GM19025 (cell line): ENCODE results near the gene GRIP1.

Experiments used
- ATAC-seq: cut with Tn5 transposase; IDR thresholded peaks from one replicate; pipeline ENCODE4 v1.9.1; 2021; ENCODE audit warnings: mild to moderate bottlenecking, low read depth, moderate library complexity; ENCODE audit not compliant: unreplicated experiment

GRIP1 gene

GRCh38 chr12:66409195-66409871 is 269.5 kb downstream of the GRIP1 start:
- ATAC-seq = no peak

DNA sequence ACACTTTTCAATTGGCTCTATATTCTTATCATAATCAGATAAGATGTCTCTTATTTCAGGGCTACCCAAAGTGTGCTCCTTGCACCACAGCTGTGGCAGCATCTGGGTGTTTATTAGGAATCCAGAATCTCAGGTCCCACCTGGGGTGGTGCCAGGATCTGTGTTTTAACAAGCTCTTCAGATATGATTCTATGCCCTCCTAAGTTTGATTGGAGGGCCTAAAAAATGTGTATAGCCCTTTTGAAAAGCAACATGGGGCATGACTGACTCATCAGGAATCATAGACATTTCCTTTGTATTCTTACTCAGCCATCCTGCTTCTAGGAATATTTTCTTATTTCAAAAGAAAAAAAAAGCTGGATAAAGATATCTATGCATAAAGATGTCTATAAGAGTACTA is 273.5 kb downstream of the GRIP1 start:
- no peak for ATAC-seq

GRCh38 chr12:66403746-66404145 is 275.1 kb downstream of the GRIP1 start:
- ATAC-seq = peak; percentile 78

DNA sequence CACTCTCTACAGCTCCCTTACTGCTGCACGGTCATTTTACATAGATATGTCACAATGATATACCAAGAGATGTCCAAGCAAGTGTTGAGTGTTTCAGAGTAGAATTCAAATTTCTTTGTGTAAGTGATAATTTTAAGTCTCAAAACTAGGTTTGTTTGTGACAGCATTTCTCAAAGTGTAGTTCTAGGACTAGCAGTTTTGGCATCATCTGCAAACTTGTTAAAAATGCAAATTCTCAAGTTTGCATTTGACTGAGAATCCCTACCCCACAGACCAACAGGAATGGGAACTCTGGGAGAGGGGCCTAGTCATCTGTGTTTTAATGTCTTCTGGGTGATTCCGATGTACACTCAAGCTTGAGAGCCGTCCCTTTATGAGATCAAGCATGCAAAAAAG is 279.0 kb downstream of the GRIP1 start:
- no peak for ATAC-seq

DNA sequence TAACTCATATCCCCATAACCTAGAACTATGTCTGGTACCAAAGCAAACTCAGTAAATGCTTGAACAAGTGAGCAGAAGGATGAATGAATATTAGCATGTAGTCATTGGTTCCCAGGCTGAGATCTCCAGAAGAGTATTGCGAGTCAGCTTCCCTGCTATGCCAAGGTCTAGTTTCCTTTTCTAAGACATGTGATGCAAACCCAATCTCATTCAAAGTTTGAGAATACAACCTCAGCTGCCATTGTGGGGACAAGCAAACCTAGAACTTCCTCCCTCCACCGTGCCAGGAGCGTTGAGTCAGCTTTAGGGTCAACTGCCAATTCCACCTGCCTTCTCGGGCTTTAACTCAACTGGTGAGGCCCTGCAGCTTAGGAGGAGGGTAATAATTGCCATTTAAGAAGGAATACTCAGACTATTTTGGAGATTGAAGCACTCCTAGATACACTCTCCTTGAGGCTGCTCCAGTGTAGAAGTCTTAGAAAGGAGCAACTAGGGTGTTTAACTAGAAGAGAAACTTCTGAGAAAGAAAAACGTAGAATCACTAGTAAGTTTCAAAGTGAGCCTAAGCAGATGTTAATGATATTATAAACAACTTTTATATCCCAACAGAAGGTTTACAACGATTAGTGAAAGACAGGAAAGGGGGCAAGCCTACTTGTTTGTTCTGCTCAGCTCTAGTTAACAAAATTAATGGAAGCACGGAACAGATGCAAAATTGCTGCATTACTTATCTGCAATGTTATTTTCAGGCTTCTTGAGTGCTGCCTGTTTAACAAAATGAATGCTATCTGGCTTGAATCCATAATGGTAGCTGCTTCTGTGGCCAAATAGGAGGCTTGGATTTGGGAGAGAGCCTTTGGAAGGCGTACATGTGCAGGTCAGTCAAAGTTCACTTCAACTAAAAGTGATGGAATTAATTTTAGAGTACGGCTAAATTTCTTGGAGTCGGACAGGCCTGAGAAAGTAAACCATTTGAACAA is 279.7 kb downstream of the GRIP1 start:
- ATAC-seq = no peak

DNA sequence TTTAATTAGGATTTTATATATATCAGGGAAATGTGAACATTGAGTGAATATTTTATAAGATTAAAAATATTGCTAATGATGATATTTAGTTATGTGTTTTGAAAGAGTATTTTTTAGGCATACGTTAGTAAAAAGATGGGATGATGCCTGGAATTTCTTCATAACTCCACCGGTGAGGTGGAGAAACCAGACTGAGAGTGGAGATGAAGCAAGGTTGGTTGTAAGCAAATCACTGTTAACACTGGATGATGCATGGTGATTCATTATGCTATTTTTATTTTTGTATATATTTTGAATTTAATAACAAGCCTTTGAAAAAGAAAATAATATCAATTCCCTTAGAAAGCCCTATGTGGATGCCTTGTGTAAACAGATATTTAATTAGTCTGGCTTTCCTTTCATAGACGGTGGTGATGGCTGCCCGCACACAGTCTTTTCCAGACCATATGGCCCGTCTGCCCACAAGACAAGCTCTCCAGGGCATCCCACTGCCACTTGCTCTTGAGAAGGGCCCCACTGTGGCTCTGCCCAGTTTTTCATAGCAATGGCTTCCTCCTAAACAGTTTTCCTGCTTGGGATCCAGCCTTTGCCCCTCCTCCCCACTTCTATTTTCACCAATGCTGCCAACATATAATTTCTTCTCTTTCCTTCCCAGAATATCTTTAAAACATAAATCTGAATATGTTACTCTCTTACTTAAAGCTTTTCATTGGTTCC is 281.1 kb downstream of the GRIP1 start:
- ATAC-seq = no peak

DNA sequence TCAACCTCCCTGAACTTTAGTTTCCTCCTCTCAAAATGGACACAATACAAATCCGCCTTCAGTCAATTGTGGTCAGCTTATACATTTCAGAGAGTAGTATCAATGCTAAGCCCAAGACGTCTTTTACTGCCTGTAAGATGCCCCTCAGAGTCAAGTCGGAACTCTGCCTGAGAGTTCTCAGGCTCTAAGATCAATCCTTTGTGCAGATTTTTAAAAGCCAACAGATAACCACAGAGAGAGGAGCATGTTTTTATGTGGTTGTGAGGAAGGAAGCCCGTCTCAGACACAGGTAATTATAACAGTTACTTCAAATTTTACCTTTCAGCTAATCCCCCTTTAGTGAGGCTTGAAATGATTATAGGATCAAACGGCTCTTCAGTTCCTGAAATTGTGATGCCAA is 285.0 kb downstream of the GRIP1 start:
- ATAC-seq = no peak

- ATAC-seq = no peak
Measured at GRCh38 chr12:66392266-66392915, 286.5 kb downstream of the GRIP1 start.

DNA sequence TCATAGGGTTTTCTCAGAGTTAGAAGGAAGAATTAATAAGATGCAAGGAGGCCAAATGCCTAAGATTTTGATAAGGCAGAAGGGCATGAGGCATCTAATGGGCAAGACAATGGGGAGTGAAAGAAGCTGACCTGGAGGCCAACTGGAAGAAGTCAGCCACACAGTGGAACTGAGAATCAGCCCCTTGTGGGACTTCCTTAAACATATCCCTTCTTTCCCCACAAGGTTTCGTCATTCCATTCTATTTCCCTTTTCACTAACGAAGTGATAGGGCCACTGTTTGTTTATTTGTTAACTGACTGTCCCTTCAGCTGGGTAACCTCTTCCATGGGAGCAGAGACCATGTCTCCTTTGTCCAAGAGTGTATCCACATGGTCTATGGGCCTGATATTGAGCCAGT is 290.4 kb downstream of the GRIP1 start:
- no peak for ATAC-seq

- no peak for ATAC-seq
Measured at GRCh38 chr12:66387117-66387516, 291.8 kb downstream of the GRIP1 start.

DNA sequence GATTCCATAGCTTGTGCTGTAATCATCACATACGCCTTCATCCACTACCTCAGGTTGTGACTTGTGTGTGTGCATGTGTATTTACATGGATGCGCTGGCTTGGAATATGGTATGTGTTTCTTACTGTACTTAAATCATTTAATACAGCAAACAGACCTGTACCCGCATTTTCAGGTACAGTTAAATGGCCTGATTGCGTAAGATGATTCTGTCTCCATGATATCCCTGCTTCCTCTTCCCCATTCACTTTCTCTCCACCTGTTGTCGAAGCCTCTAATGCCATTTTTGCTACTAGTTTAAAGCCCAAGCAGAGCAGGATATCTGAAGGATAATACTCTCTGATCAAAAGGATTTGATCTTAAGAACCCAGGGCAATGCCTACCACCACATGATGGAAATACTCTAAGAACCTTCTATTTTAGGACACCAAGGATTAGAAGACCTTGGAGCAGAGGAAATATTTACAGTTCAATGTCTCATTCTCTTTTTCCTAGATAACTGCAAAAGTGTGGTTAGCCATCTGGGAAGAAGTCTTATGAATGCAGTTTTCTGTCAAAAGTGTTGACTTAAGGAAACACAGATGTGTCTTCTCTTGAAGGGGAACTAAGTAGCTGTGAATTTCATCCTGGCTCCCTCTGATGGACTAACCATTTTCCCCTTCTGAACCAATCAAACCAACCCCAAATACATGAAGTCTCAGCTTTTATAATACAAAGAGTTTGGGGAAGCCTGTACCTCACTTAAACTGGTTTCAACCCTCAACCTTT is 297.9 kb downstream of the GRIP1 start:
- ATAC-seq = no peak

DNA sequence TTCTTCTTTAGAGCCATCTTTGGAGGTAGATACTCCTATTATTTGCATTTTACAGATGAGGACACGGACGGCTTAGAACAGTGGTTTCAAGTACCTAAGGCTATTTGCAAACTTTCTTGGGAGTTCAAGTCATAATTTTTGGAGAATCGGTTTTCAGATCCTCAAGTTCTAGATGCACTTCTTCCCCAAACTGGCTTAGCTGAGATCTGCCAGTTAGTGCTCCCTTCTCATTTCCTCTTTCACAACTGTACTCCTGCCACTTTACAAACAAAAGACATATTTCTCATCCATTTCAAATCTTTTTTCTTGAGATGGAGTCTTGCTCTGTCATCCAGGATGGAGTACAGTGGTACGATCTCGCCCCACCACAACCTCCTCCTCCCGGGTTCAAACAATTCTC is 299.3 kb downstream of the GRIP1 start:
- no peak for ATAC-seq

GRCh38 chr12:66375560-66375959 is 303.3 kb downstream of the GRIP1 start:
- ATAC-seq = no peak

DNA sequence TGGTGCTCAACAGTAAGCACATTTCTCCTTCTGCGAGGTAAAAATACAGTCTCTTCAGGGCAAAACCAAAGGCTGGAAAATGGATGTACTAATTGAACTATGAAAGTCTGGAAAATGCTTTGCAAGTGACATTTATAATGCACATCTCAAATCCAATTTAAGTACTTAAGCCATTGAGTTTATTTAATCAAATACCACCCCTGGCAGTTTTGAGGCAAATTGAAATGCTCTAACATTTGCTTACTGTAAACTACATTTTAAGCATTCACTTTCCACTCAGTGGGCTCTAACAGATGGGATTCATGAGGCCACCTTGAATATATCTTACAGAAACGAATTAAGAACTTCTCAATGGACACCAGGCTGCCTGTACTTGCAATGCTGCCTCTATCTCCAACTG is 306.9 kb downstream of the GRIP1 start:
- ATAC-seq = no peak

GRCh38 chr12:66367015-66367667 is 311.7 kb downstream of the GRIP1 start:
- ATAC-seq = no peak

DNA sequence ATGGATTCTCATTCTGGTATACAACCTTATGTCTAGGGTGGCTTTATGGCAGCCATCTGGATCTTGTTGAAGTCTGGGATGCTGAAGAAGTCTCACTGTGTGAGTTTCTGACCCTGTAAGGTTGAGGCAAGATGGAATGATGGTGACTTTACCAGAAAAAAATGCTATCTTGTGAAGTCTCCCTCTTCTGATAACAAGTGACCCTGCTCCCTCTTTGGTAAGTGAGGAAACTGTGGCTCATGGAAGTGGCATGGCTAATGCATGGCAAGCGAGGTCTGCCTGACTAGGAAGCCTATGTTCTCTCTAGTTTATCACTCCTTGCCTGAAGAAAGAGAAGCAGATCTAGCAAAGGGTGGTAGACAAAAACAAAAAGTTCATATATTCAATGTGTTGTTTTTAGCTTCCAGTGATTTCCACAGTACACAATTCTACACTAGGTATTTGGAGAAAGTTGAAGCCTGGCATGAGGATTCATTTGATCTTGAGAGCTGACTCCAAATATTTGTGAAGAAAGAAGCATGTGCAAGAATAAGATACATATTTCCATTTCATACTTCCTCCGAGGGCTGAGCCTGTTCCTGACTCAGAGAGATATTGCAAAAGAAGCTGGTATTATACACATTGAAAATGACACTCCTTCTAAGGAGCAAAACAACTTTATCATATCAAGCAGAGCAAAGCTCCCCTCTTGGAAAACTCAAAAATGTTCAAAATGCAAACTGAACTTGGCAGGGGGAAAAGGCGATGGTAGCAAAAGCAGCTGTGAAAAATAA is 313.0 kb downstream of the GRIP1 start:
- ATAC-seq = no peak

DNA sequence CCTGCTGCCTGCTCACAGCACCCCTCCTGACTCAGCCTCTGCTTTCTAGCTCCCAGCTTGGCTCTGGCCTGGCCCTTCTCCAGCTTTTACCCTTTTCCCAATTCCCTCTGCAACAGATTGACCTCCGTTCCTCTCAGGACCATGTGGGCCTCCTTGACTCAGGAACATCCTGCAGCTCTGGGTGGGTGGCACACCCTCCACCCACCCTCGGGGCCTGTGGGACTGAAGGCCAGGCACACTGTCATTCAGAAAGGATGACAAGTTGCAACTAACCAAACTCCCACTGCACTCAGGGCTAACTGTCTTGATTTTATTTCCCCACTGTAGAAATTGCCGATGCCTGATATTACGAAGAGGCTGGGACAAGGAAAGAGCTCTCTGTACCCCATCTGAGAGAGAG is 317.2 kb downstream of the GRIP1 start:
- ATAC-seq = no peak

- no peak for ATAC-seq
Measured at GRCh38 chr12:66359300-66359699, 319.6 kb downstream of the GRIP1 start.

GRCh38 chr12:66354291-66354690 is 324.6 kb downstream of the GRIP1 start:
- ATAC-seq = no peak
